HG02970 (cell line): ENCODE measurements around the gene DELE1.

Experiments used
- ATAC-seq: cut with Tn5 transposase; IDR thresholded peaks from one replicate; pipeline ENCODE4 v1.9.1; 2021; ENCODE audit warnings: mild to moderate bottlenecking, moderate library complexity, moderate number of reproducible peaks; ENCODE audit not compliant: unreplicated experiment, low FRiP score

The DELE1 gene

GRCh38 chr5:141920771-141921170 is 2.9 kb upstream of the DELE1 start:
- no peak for ATAC-seq

- peak; percentile 5 for ATAC-seq
Observed at GRCh38 chr5:141922827-141923447, 734 bp upstream of the DELE1 start.

- ATAC-seq = no peak
Observed at GRCh38 chr5:141926434-141926833, 2.8 kb downstream of the DELE1 start.

- no peak for ATAC-seq
Observed at GRCh38 chr5:141928051-141928450, 4.4 kb downstream of the DELE1 start.

- ATAC-seq = no peak
Observed at GRCh38 chr5:141929398-141930058, 5.9 kb downstream of the DELE1 start.

- ATAC-seq = no peak
Observed at GRCh38 chr5:141931694-141932093, 8.0 kb downstream of the DELE1 start.

- ATAC-seq = no peak
Observed at GRCh38 chr5:141933151-141933550, 9.5 kb downstream of the DELE1 start.

- no peak for ATAC-seq
Observed at GRCh38 chr5:141934099-141934844, 10.6 kb downstream of the DELE1 start.

GRCh38 chr5:141935538-141935937 is 11.9 kb downstream of the DELE1 start:
- ATAC-seq = no peak

GRCh38 chr5:141940695-141941271 is 17.1 kb downstream of the DELE1 start:
- ATAC-seq = no peak

GRCh38 chr5:141941307-141941706 is 17.6 kb downstream of the DELE1 start:
- no peak for ATAC-seq

GRCh38 chr5:141941779-141942178 is 18.1 kb downstream of the DELE1 start:
- no peak for ATAC-seq

- ATAC-seq = no peak
Observed at GRCh38 chr5:141942185-141942857, 18.6 kb downstream of the DELE1 start.

- ATAC-seq = no peak
Observed at GRCh38 chr5:141944076-141944475, 20.4 kb downstream of the DELE1 start.

- no peak for ATAC-seq
Observed at GRCh38 chr5:141945511-141946051, 21.9 kb downstream of the DELE1 start.

- ATAC-seq = no peak
Observed at GRCh38 chr5:141947316-141947715, 23.6 kb downstream of the DELE1 start.

- ATAC-seq = no peak
Observed at GRCh38 chr5:141948812-141949211, 25.1 kb downstream of the DELE1 start.

GRCh38 chr5:141949511-141949910 is 25.8 kb downstream of the DELE1 start:
- no peak for ATAC-seq

GRCh38 chr5:141950207-141951005 is 26.7 kb downstream of the DELE1 start:
- no peak for ATAC-seq

GRCh38 chr5:141951332-141951781 is 27.7 kb downstream of the DELE1 start:
- ATAC-seq = no peak
